ENCODE measurements around the gene ZNF195.
"Not testable (repeated sequence)": the region's sequence is repeated elsewhere in the genome, so short reads cannot be mapped to it uniquely, and the experiment has no call there.

The ZNF195 gene

GRCh38 chr11:3378426-3379423 is at the start of gene ZNF195:
ZNF195 (minus strand) TSS chr11:3379146; CDS start chr11:3379040, 106 bp downstream.
- peak; percentile 97 to 99 (median 98) for DNase-seq

- peak in 1 of 3 experiments; percentile 48 for DNase-seq
Observed at GRCh38 chr11:3428076-3428475, 49.1 kb upstream of the ZNF195 start.

- DNase-seq: not testable (repeated sequence)
Observed at GRCh38 chr11:3426541-3426940, 47.6 kb upstream of the ZNF195 start.

- peak in 2 of 3 experiments; percentile 31 to 35 for DNase-seq
Observed at GRCh38 chr11:3423928-3424327, 45.0 kb upstream of the ZNF195 start.

GRCh38 chr11:3423138-3423731 is 44.3 kb upstream of the ZNF195 start:
- peak in 1 of 3 experiments; percentile 83 for DNase-seq

- peak; percentile 96 to 100 (median 98) for DNase-seq
Observed at GRCh38 chr11:3422380-3423137, 43.6 kb upstream of the ZNF195 start.

- peak; percentile 33 to 55 (median 37) for DNase-seq
Observed at GRCh38 chr11:3421608-3422379, 42.8 kb upstream of the ZNF195 start.

GRCh38 chr11:3420281-3421042 is 41.5 kb upstream of the ZNF195 start:
- not testable (repeated sequence) for DNase-seq

GRCh38 chr11:3419496-3419895 is 40.5 kb upstream of the ZNF195 start:
- not testable (repeated sequence) for DNase-seq

GRCh38 chr11:3417047-3417446 is 38.1 kb upstream of the ZNF195 start:
- DNase-seq: peak; percentile 21 to 67 (median 64)

- DNase-seq: not testable (repeated sequence)
Observed at GRCh38 chr11:3415301-3415700, 36.4 kb upstream of the ZNF195 start.

GRCh38 chr11:3413666-3414065 is 34.7 kb upstream of the ZNF195 start:
- DNase-seq: not testable (repeated sequence)

- DNase-seq: no peak
Observed at GRCh38 chr11:3412837-3413236, 33.9 kb upstream of the ZNF195 start.

- peak; percentile 46 to 82 (median 80) for DNase-seq
Observed at GRCh38 chr11:3408722-3409121, 29.8 kb upstream of the ZNF195 start.

GRCh38 chr11:3408058-3408605 is 29.2 kb upstream of the ZNF195 start:
- DNase-seq: peak in 2 of 3 experiments; percentile 29 to 30

- DNase-seq: not testable (repeated sequence)
Observed at GRCh38 chr11:3406937-3407336, 28.0 kb upstream of the ZNF195 start.

GRCh38 chr11:3406223-3406875 is 27.4 kb upstream of the ZNF195 start:
- not testable (repeated sequence) for DNase-seq

GRCh38 chr11:3404076-3404925 is 25.4 kb upstream of the ZNF195 start:
- not testable (repeated sequence) for DNase-seq

- not testable (repeated sequence) for DNase-seq
Observed at GRCh38 chr11:3402861-3403250, 23.9 kb upstream of the ZNF195 start.
